Neural progenitor cell (in vitro differentiated cells): Measurements from ENCODE around the gene AGPS. TPM values are rescaled to one million over a fixed set of nuclear protein-coding genes. Genes with fewer than 3 reads are reported as not detected.
"Not testable (repeated sequence)": the region's sequence is repeated elsewhere in the genome, so short reads cannot be mapped to it uniquely, and the experiment has no call there.

Source experiments
- DNase-seq: peaks from one replicate; pipeline ENCODE4 v3.0.0-alpha.2; 2016; ENCODE audit warnings: low spot score
- H2AFZ ChIP-seq: fragments of 200-600 bp; sonication (generic); replicated peaks from 2 replicates; pipeline ENCODE4 v1.6.1; 2016; ENCODE audit warnings: antibody characterized with exemption
- H3F3A ChIP-seq: fragments of 200-600 bp; sonication (generic); 2 replicates; pipeline ENCODE4 v1.6.1; 2016; ENCODE audit warnings: antibody characterized with exemption, low read depth
- H3K27ac ChIP-seq: fragments of 200-600 bp; sonication (generic); 2 replicates; pipeline ENCODE4 v1.5.1; 2016; ENCODE audit warnings: mild to moderate bottlenecking
- H3K27me3 ChIP-seq: fragments of 200-600 bp; sonication (generic); 2 replicates; pipeline ENCODE4 v1.6.1; 2016; ENCODE audit warnings: mild to moderate bottlenecking, moderate library complexity
- H3K36me3 ChIP-seq: fragments of 200-600 bp; sonication (generic); 2 replicates; pipeline ENCODE4 v1.5.1; 2016
- H3K4me1 ChIP-seq: fragments of 200-600 bp; sonication (generic); 2 replicates; pipeline ENCODE4 v1.6.1; 2016; ENCODE audit warnings: mixed run types
- H3K4me2 ChIP-seq: fragments of 200-600 bp; sonication (generic); 2 replicates; pipeline ENCODE4 v1.6.1; 2016
- H3K4me3 ChIP-seq: fragments of 200-600 bp; sonication (generic); 2 replicates; pipeline ENCODE4 v1.5.1; 2016
- H3K79me2 ChIP-seq: fragments of 200-600 bp; sonication (generic); 2 replicates; pipeline ENCODE4 v1.6.1; 2016; ENCODE audit warnings: low read depth
- H3K9ac ChIP-seq: fragments of 200-600 bp; sonication (generic); 2 replicates; pipeline ENCODE4 v1.6.1; 2016
- H3K9me3 ChIP-seq: fragments of 200-600 bp; sonication (generic); 2 replicates; pipeline ENCODE4 v1.5.1; 2016; ENCODE audit warnings: low read depth
- H4K20me1 ChIP-seq: fragments of 200-600 bp; sonication (generic); 2 replicates; pipeline ENCODE4 v1.6.1; 2016; ENCODE audit warnings: low read depth
- H3K27ac Mint-ChIP-seq: 3 replicates; pipeline ENCODE4 v1.8.0; 2021; ENCODE audit warnings: mixed read lengths
- H3K27me3 Mint-ChIP-seq: 2 replicates; pipeline ENCODE4 v1.8.0; 2022; ENCODE audit warnings: low read depth, mild to moderate bottlenecking, inconsistent platforms, moderate library complexity, mixed read lengths; ENCODE audit not compliant: insufficient read depth
- H3K36me3 Mint-ChIP-seq: 3 replicates; pipeline ENCODE4 v1.8.0; 2021; ENCODE audit warnings: mixed read lengths
- H3K4me1 Mint-ChIP-seq: 3 replicates; pipeline ENCODE4 v1.8.0; 2021; ENCODE audit warnings: mixed read lengths
- H3K4me3 Mint-ChIP-seq: 3 replicates; pipeline ENCODE4 v1.8.0; 2021; ENCODE audit warnings: mild to moderate bottlenecking, moderate library complexity, mixed read lengths
- H3K9me3 Mint-ChIP-seq: 3 replicates; pipeline ENCODE4 v1.8.0; 2020; ENCODE audit warnings: mixed read lengths
- CTCF ChIP-seq: fragments of 200-600 bp; sonication (generic); IDR thresholded peaks from 2 replicates; pipeline ENCODE4 v1.5.1; 2017; ENCODE audit warnings: antibody characterized with exemption, mild to moderate bottlenecking
- EZH2 ChIP-seq: fragments of 200-600 bp; sonication (generic); IDR thresholded peaks from 2 replicates; pipeline ENCODE4 v1.6.1; 2017; ENCODE audit warnings: antibody characterized with exemption, mild to moderate bottlenecking, moderate library complexity
- EZH2phosphoT487 ChIP-seq: fragments of 200-600 bp; sonication (generic); IDR thresholded peaks from 2 replicates; pipeline ENCODE4 v1.6.1; 2017; ENCODE audit warnings: antibody characterized with exemption
- total RNA-seq: library from RNA; depleted of rRNA; stranded (reverse); fragments of >200 nt; gene quantifications from 2 replicates; pipeline ENCODE4 v1.2.3, GENCODE V29; 2015; ENCODE audit warnings: low replicate concordance

AGPS gene
- total RNA-seq, 1 donor from 2014 or later: 63.5 TPM

GRCh38 chr2:177550264-177551200 is 158.0 kb downstream of the AGPS start:
- no peaks in the 10 kb centered on the region for H3K27me3 ChIP-seq
- Mint-ChIP-seq H3K9me3 (peaks cover 17% of the 10 kb centered on the region), H3K27ac (no peak overlapping the region), H3K4me3 (no peak overlapping the region), H3K36me3 (peaks cover 2% of the 10 kb centered on the region), H3K4me1 (peaks cover 8% of the 10 kb centered on the region), H3K27me3 (peaks cover 4% of the 10 kb centered on the region)
- H3K4me1 ChIP-seq: no peaks in the 10 kb centered on the region
- H3K27ac ChIP-seq: no peak overlapping the region
- no peak overlapping the region for H3K9ac ChIP-seq
- H3K36me3 ChIP-seq: no peaks in the 10 kb centered on the region
- no peak overlapping the region for H2AFZ ChIP-seq
- no peak for DNase-seq
- no peaks in the 10 kb centered on the region for H3F3A ChIP-seq
- H3K4me3 ChIP-seq: no peak overlapping the region
- no peak for TF ChIP-seq EZH2phosphoT487
- no peak for TF ChIP-seq CTCF
- no peak for TF ChIP-seq EZH2
- no peaks in the 10 kb centered on the region for H4K20me1 ChIP-seq
- peaks cover 3% of the 10 kb centered on the region for H3K9me3 ChIP-seq
- H3K79me2 ChIP-seq: peaks cover 2% of the 10 kb centered on the region
- H3K4me2 ChIP-seq: no peak overlapping the region

GRCh38 chr2:177551360-177551759 is 158.8 kb downstream of the AGPS start:
- H3K27me3 Mint-ChIP-seq, H3K9ac ChIP-seq, H3K4me1 Mint-ChIP-seq, H3K27ac Mint-ChIP-seq, H3K36me3 Mint-ChIP-seq, H4K20me1 ChIP-seq, H3K4me3 ChIP-seq, H3K9me3 ChIP-seq, H3K27me3 ChIP-seq, DNase-seq, H3K79me2 ChIP-seq, H3K36me3 ChIP-seq, H2AFZ ChIP-seq, H3F3A ChIP-seq, H3K4me2 ChIP-seq, H3K27ac ChIP-seq, H3K4me1 ChIP-seq: not testable (repeated sequence)
- Mint-ChIP-seq H3K4me3 (peak overlapping the region; percentile 72), H3K9me3 (peaks cover 10% of the 10 kb centered on the region)

GRCh38 chr2:177551989-177552421 is 159.4 kb downstream of the AGPS start:
- Histone ChIP-seq H3K4me3 (peak overlapping the region; percentile 93), H3F3A (no peaks in the 10 kb centered on the region), H3K4me1 (no peaks in the 10 kb centered on the region), H3K27ac (no peak overlapping the region), H3K9me3 (no peaks in the 10 kb centered on the region), H3K9ac (no peak overlapping the region), H2AFZ (peak overlapping the region; percentile 100), H3K4me2 (peak overlapping the region; percentile 87), H3K27me3 (no peaks in the 10 kb centered on the region), H4K20me1 (no peaks in the 10 kb centered on the region), H3K36me3 (no peaks in the 10 kb centered on the region), H3K79me2 (peaks cover 2% of the 10 kb centered on the region)
- H3K27me3 Mint-ChIP-seq: no peaks in the 10 kb centered on the region
- DNase-seq: no peak
- no peak for TF ChIP-seq EZH2phosphoT487
- H3K36me3 Mint-ChIP-seq: peaks cover 2% of the 10 kb centered on the region
- H3K9me3 Mint-ChIP-seq: peaks cover 7% of the 10 kb centered on the region
- peak overlapping the region; percentile 100 for H3K27ac Mint-ChIP-seq
- H3K4me3 Mint-ChIP-seq: peak overlapping the region; percentile 93
- H3K4me1 Mint-ChIP-seq: peaks cover 8% of the 10 kb centered on the region

- H3K27me3 ChIP-seq: no peaks in the 10 kb centered on the region
- Mint-ChIP-seq H3K4me3 (peak overlapping the region; percentile 93), H3K9me3 (peaks cover 12% of the 10 kb centered on the region), H3K4me1 (peaks cover 8% of the 10 kb centered on the region), H3K27ac (peak overlapping the region; percentile 100), H3K36me3 (peaks cover 2% of the 10 kb centered on the region), H3K27me3 (no peaks in the 10 kb centered on the region)
- H3K27ac ChIP-seq: peak overlapping the region; percentile 77
- no peaks in the 10 kb centered on the region for H4K20me1 ChIP-seq
- H2AFZ ChIP-seq: peak overlapping the region; percentile 100
- peak overlapping the region; percentile 87 for H3K4me2 ChIP-seq
- TF ChIP-seq EZH2phosphoT487: no peak
- TF ChIP-seq CTCF: no peak
- TF ChIP-seq EZH2: no peak
- H3K4me3 ChIP-seq: peak overlapping the region; percentile 93
- H3K79me2 ChIP-seq: peaks cover 2% of the 10 kb centered on the region
- H3K9me3 ChIP-seq: no peaks in the 10 kb centered on the region
- H3K36me3 ChIP-seq: no peaks in the 10 kb centered on the region
- H3K9ac ChIP-seq: peak overlapping the region; percentile 56
- H3K4me1 ChIP-seq: no peaks in the 10 kb centered on the region
- DNase-seq: peak; percentile 97
- H3F3A ChIP-seq: no peaks in the 10 kb centered on the region
These were observed 160.0 kb downstream of the AGPS start for GRCh38 chr2:177552422-177553175.
